GM12875 (cell line): ENCODE results near the gene FAM13A.

Experiments
- H3K4me3 ChIP-seq: one replicate; pipeline ENCODE4 v1.5.1; 2011; ENCODE audit warnings: low read depth, low read length, control low read depth
- CTCF ChIP-seq: IDR thresholded peaks from 2 replicates; pipeline ENCODE4 v1.5.1; 2011; ENCODE audit warnings: low read depth, mild to moderate bottlenecking, control low read depth, inconsistent platforms, low read length, moderate library complexity, borderline replicate concordance; ENCODE audit not compliant: insufficient read depth

Gene FAM13A

GRCh38 chr4:88697588-88698329 lies 359.2 kb downstream of the FAM13A start, which contains the start of gene NAP1L5:
Gene NAP1L5, minus strand, starts transcription at chr4:88697829. Its CDS starts 75 bp downstream, at chr4:88697754.
- peak within 1 kb of the TSS; percentile 62 for H3K4me3 ChIP-seq
- TF ChIP-seq CTCF: no peak

GRCh38 chr4:88697141-88697540 lies 359.8 kb downstream of the FAM13A start:
- peak overlapping the region; percentile 62 for H3K4me3 ChIP-seq
- TF ChIP-seq CTCF: no peak

GRCh38 chr4:88696630-88697029 lies 360.4 kb downstream of the FAM13A start:
- H3K4me3 ChIP-seq: no peak overlapping the region

DNA sequence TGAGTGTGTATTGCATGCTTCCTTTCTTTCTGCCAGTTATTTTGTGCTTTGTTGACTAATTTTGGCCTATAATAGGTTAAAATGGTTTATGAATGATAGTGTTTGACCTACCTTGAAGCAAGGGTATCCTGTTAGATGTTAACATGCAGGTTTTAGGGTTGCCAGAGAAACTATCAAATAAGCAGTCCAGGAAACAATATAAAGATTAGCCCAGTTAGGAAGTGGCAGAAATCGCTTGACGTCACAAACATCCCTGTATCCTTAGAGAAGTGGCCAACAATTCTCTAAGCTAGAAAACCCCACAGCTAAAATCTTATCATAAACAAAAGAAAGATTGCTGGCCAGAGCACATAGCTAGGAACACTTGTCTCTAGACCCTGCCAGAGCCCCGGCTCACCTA lies 363.2 kb downstream of the FAM13A start:
- TF ChIP-seq CTCF: no peak
- H3K4me3 ChIP-seq: no peak overlapping the region

More at GRCh38 chr4:88696630-88697029, 360.4 kb downstream of the FAM13A start:
- TF ChIP-seq CTCF: no peak

DNA sequence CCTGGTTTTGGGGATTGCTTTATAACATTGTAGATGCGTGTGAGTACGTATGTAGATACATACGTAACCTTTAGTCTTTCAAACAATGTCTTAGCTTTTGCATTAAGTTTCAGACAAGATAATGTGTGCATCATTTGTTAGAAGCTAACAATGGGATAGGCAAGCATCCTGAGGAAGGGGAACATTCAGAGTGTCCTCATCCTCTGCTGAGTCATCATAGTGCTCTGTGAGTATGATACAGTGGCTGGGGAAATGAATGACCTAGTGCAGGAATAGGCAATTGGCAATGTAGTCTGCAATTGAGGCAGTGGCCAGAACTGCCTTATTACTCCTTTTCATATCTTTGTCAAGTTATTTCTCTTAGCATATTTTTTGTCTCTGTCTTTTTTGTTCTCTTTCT lies 366.6 kb downstream of the FAM13A start:
- no peak overlapping the region for H3K4me3 ChIP-seq
- TF ChIP-seq CTCF: no peak

- H3K4me3 ChIP-seq: no peak overlapping the region
- TF ChIP-seq CTCF: no peak
Measured at GRCh38 chr4:88681209-88681608, 375.8 kb downstream of the FAM13A start.
